Measurements from ENCODE around the gene NXPE3. TPM values are rescaled to one million over a fixed set of nuclear protein-coding genes. Genes with fewer than 3 reads are reported as not detected.

NXPE3 gene
- total and polyA plus RNA-seq, 2 of the 8 experiments (the other 6 are each of a cell fraction or from before 2014, with no cell fraction given): 10.9 to 22.7 TPM

- TF ChIP-seq HDAC6 (IDR thresholded peaks at IDR 0.05; ENCODE audit: low read depth, low read length) (no peak), CHD1 (IDR thresholded peaks at IDR 0.05; ENCODE audit: low read depth, low read length) (no peak), EZH2 (IDR thresholded peaks at IDR 0.05; ENCODE audit: low read depth, low read length, severe bottlenecking) (no peak), RAD21 (IDR thresholded peaks at IDR 0.05 in 1 of 2, conservative IDR thresholded peaks at IDR 0.05 in 1 of 2; ENCODE audit: low read depth in 2 of 2, low read length in 2 of 2) (no peak), BRCA1 (IDR thresholded peaks at IDR 0.05; ENCODE audit: low read depth, low read length) (no peak), ATF3 (IDR thresholded peaks at IDR 0.05; ENCODE audit: insufficient read depth, low read depth, low read length) (no peak)
These were observed 50.4 kb downstream of the NXPE3 start (continued) for GRCh38 chr3:101829437-101829830.
